HG03139 (cell line): ENCODE measurements around the gene PIP4K2B.
A peak's percentile ranks its signal among the peaks of the same experiment; 100 is the strongest.

Experiments
- ATAC-seq: cut with Tn5 transposase; IDR thresholded peaks from one replicate; pipeline ENCODE4 v1.9.1; 2021; ENCODE audit not compliant: unreplicated experiment

Gene PIP4K2B

DNA sequence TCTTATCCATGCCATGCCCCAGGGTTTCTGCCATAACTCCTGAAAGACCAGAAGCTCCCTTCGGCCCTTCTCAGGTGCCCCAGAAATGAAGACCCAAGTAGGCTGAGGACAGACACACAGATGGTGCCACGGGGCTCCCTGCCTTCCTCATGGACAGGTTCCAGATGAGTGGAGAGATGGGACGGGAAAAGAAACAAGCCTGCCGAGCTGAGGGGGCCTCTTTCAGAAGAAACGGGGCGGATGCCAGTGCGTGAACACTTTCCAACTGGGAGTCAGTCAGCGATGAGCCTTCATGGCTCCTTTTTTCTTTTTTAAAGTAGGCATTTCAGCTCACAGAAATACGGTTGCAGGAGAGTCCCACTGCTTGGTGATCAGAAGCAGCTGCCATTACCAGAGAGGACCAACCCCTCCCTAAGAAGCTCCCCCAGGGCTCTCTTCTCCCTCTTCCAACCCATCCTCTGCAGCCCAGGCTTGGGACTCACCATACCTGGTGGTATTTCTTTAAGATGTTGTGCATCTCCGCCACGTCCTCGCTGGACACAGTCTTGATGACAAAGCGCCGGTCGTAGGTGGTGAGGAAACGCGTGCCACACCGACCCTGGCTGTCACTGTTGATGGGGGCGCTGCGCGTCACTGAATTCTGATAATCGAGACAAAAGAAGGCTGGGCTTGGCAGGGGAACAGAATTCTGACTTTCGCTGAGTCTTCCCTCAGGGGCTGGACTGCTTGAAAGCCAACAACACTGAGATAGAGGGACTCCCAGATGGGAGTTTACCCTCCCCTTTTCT lies 19.2 kb downstream of the PIP4K2B start:
- ATAC-seq = no peak

DNA sequence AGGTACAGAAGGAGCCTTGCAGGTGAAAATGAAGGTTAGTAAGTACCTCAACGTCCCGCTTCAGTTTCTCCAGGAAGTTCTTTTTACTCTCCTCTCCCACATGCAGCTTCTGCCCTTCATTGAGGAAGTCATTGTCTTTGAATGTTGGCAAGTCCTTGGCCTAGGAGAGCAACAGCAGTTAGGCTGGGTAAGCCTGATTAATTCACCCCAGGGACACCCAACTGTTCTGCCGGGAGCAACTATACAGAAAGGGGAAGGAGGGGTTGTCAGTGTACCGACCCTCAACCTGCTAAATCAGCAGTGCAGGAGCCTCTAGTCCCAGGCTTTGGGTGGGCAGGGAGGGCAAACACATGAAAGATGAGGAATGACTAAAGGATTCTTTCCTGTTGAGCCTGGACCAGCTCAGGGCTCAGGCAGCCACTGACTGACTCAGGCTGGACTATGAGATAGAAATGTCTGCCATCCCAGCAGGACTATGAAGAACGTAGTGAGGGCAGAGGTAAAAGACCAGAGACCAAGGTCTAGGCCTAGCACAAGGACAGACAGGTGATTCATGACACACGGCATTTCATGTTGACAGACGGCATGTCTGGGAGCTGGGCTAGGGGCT lies 21.6 kb downstream of the PIP4K2B start:
- ATAC-seq = no peak

DNA sequence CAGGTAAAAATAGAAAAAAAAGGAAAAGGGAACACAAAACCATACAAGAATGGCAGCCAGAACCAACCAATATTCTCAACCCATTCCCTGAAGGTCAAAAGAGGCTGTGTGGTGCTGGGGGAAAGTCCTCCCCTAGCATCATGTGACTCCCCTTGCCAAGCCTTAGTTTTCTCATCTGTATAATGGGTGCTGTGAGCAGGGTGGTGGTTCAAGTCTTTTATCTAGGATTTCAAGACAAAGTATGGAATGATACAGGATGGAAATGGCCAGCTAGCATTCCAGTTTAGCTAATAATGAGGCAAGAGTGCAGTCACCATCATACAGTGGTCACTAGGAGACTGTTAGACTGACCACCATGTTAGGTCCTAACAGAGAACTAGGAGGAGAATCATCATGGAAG lies 26.1 kb downstream of the PIP4K2B start:
- no peak for ATAC-seq

DNA sequence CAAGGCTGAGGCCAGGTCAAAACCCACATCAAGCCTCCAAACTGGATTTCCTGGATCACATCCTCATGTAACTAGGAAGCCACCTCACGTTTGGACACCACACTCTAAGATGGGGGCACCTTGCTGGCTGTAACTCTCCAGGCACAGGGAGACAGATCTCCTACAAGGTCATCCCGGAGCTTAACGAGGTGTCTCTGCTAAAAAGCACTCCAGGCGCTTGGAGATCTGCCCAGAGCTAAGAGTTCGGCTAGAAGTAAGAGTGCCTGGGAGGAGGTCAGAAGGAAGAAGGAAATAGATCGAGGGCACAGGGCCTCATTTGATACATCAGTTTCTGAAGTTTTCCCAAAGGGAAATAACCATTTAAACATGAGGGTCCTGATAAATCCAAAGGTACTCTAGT lies 30.9 kb downstream of the PIP4K2B start:
- no peak for ATAC-seq

DNA sequence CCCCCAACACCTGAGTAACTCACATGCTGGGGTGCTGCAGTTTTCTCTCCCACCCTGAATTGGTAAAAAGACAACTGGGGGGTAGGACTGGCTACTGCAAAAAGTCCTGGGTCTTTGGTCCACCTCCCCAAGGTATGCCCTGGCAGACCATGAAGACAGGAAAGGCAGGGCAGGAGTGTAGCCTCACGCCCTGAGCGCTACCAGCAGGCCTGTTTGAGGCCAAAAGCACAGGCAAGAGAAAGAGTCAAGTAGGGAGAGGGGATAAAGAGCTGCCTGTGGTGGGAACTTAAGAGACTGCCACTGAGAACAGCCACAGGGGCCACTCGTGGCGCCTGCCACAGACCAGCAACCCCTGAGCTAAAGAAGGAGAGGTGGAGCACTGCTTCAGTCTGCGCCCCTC lies 33.0 kb downstream of the PIP4K2B start:
- ATAC-seq = no peak

DNA sequence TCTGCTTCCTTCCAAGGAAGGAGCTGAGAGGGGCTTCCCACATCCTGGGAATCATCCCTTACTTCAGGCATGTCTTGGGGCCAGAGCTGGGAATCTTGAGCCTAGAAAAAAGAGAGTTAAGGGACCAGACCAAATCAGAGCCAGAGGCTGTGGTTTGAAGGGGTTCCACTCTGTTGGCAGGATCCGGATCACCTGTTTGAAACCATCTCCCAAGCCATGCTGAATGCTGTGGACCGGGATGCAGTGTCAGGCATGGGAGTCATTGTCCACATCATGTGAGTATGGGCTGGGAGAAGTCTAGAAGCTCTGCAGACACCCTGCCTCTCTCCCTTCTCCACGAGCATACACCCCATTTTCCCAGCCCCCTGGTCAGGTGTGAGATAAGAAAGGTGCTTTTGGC lies 37.1 kb downstream of the PIP4K2B start:
- no peak for ATAC-seq

DNA sequence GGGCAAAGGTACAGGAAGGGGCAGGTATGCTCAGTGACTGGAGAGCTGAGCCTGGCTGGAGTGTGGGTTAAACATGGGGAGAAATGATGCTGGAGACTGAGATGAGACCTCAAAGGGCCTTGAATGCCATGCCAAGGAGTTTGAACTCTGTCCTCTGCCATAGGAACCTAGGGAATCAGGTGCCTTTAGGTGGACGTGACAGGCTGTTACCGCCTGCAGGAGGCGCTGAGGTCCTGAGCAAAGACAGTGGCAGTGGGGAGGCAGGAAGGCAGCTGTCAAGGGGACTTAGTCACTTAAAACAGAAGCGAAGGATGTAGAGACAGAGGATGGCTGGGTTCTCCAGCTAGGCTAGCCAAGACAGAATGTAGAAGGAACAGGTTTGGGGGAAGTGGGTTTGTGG lies 37.7 kb downstream of the PIP4K2B start:
- ATAC-seq = no peak

DNA sequence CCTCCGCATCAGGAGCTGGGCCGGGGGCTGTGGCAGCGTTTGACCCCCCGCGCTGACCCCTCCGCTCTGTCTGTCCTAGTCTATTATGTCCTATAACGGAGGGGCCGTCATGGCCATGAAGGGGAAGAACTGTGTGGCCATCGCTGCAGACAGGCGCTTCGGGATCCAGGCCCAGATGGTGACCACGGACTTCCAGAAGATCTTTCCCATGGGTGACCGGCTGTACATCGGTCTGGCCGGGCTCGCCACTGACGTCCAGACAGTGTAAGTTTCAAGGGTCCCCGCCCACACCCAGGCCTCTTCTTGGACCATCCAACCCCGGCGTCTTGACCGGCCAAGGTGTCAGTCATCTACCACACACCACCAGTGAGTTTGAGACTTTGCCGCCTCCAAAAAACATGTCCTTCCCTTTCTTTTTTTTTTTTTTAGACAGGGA lies 46.3 kb downstream of the PIP4K2B start:
- ATAC-seq = no peak

DNA sequence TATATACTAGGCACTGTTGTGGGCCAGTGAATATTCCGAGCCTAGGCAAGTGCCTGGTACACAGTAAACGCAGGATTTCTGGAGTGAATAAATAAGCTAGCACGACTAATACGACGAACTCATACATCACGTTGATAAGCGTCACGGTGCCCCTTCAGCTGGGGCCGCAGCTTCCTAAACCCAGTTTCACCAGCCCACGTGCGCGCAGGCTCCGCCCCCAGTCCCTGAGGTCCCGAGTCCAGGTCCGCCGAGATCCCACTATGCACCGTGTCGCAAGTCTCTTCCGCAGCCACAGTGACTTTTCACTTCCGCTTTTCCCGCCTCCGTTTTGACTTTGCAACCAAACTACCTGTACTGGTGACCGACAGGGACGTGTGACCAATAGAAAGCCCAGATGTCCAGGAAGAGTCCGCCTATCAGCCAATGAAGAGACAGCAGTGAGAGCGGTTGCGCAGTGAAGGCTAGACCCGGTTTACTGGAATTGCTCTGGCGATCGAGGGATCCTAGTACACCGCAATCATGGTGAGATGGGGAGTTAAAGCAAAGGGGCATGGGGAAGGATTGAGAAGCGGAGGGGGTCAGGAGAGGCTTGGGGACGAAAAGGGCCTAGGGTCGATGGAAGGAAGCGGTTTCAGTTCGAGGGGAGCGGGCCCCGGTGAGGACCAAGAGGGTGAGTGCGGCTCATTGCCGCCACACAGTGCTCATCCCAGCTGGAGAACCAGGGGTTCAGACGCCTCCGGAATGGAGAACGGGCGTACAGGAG lies 46.9 kb downstream of the PIP4K2B start, which contains the start of gene PSMB3:
TSS of gene PSMB3 (plus strand) at position 434 of the 763 bp plus-strand sequence. CDS start at position 520, 86 bp downstream.
- ATAC-seq = peak; percentile 66

DNA sequence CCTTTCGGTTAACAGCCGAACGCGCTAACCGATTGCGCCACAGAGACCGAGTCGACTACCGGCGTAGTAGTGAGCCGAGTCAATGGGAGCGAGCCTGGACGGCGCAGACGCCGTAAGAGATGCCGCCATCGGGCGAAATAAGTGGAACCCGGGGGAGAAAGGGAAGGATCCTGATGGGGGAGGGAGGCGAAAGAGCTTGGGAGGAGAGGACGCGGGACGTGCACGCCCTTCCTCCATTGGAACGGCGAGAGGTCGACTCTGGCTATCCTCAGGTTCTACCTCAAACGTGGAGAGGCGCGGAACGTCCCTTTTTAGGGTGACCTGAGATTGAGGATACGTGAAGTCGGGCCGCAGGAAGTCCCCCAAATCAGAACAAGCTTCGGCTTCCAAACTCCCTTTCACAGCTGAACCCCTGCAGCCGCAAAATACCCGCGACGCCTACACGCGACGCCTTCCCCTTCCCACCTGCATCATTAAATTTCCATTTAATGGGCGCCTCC lies 47.5 kb downstream of the PIP4K2B start:
- no peak for ATAC-seq

DNA sequence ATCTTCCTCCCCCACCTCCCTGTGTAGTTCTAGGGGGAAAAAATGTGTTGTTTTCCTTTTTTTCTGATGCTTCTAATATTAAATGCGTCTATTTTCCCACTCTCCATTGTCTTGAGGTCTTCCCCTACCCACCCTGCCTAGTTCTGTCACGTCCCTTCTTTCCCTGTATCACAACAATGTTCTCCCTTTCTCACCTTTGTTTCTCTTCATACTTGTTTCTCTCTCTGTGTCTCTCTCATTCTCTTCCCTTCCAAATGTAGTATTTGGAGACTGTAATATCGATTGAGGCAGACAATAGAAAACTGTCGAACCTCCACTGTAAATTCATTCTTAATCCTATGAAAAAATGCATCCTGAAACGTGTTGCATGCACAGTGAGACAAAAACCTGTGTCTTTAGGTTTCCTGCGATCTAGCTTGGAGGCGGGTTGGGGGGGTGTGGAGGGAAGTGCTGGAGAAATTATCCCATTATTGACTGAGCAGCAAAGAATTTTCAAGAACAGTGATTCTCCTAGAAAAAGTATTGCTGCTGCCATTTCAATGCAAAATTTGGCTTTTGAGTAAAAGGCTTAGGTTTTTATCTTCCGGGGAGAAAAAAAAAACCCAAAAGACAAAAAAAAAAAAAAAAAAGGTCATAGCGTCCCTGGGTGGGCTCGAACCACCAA lies 48.1 kb downstream of the PIP4K2B start:
- no peak for ATAC-seq

DNA sequence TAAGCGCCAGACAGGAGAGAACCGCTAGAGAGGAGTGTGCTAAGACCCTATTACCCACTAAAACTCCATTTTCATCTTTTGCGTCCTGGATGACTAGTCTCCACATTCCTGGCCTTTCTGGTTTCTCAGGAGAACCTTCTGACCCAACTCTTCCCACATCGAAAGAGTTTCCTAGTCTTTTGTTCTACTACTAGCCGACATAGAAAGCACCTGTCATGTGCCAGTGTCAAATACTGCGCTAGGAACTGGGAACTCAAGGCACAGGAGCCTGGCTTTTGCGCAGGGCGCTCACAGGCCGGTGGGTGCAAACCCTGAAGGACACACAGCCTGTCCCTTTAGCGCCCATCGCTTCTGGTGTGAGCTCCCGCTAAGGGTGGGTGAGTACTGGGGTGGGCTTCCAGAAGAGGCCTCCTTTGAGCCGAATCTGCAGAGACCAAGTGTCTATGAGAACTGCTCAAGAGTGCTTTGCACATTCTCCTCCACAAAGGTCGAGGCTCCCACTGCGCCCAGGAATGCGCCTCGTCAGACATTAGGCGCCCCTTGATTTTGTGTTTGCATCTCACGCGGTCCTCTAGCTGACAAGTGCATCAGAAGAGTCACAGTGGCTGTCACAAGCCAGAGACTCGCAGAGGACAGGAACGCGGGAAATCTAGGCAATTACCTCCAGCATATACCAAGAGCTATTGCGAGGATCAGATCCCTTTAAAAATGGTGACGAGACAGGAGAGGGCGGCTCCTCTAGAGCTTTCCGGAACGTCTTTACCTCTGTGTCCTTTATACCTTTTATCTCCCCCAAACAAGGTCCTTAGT lies 48.8 kb downstream of the PIP4K2B start:
- ATAC-seq = no peak

DNA sequence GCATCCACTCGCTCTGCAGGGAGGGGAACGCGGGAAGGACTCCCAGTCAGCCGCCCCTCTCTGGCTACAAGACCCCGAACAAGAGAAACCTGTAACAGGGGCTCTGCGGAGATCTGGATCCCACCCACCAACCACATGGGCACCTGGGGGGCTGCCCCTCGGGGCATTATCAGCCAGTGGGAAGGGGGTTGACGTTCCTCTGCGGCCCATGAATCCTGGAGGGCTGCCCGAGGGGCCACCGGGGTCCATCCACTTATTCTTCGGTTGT lies 49.4 kb downstream of the PIP4K2B start:
- ATAC-seq = no peak

DNA sequence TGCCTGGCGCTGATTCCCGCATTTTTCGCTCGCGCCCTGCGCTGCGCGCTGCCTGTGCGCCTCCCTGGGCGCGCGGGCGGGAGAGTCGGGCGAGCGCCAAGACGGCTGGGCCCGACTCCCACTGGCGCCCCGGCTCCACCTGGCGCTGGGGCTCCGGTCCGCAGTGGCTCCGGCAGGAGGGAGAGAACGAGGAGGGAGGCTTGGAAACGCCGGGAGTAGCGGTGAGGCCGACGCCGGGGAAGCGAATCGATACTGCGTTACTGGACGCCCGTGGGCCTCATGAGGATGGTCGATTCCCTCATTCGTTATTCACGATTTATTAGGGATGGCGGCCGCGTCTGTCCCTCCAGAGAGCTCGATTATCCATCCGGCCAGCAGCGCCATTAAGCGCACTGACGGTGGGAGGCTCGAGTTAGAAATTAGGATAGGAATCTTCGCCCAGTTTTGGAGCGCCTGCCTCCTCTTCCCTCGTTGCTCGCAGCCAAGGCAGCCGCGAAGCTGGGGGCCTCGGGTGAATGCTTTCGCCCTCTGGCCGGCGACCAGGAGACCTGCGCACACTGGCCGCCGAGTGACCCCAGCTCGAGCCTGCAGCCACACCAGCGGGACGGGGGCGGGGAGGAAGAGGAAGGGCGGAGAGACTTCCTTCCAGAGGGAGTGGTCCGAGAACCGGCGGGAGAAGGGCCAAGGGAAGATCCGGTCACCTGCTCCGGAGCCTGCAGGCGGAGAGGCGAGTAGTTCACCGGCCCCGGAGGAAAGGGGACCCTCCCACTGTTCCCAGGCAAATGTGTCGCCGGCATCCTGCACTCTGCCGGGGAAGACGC lies 49.9 kb downstream of the PIP4K2B start:
- ATAC-seq = no peak

DNA sequence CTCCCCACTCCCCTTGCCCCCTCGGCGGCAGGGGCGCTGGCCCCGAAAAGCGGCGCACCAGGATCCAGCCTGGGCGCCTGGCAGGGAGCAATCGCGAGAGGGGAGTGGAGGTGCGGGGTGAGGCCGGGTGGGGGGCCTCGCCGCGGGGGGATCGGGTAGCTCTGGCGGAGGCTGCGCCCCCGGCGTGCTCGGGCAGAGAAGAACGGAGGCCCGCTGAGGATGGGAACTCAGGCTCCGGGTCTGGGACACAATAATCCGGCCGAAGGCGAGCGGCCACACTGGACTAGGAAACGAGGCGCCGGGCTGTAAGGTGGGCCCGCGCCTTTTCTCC lies 50.5 kb downstream of the PIP4K2B start:
- ATAC-seq = no peak

DNA sequence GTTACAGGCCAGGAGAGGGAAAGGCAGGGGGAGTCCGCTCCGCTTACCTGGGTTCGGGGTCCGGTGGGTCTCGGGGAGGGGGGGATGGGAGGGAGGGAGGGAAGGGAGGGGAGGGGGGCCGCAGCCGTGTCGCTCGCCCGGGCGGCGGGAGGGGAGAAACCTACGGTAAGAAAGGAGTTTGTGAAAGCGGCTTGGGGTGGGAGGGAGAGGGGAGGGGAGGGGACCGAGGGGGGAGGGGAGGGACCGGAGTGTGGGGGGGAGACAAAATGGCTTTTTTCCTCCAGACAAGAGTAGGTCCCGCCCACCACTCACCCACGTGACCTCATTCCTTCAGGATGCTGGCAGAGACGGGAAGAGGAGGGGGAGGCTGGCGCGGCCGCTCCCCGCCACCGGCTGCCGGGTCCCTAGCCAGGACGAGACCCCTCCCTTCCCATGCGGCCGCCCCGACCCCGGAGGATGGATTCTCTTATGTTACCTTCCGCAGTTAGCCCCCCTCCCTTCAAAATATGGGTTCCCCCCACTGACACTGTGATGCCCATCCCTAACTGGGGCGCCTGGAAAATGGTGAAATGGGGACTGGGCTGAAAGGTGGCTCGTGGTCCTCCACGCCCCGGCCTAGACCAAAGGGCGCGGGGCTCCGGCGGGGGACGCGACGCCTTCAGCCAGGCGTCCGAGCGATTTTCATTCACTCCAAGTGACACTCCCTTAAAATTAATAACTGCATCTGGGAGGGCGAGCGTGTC lies 51.0 kb downstream of the PIP4K2B start, which contains the start of gene PCGF2:
TSS of gene PCGF2 (minus strand) at position 188 of the 743 bp plus-strand sequence. CDS start 7,934 bp downstream, outside the sequence.
- ATAC-seq = no peak

DNA sequence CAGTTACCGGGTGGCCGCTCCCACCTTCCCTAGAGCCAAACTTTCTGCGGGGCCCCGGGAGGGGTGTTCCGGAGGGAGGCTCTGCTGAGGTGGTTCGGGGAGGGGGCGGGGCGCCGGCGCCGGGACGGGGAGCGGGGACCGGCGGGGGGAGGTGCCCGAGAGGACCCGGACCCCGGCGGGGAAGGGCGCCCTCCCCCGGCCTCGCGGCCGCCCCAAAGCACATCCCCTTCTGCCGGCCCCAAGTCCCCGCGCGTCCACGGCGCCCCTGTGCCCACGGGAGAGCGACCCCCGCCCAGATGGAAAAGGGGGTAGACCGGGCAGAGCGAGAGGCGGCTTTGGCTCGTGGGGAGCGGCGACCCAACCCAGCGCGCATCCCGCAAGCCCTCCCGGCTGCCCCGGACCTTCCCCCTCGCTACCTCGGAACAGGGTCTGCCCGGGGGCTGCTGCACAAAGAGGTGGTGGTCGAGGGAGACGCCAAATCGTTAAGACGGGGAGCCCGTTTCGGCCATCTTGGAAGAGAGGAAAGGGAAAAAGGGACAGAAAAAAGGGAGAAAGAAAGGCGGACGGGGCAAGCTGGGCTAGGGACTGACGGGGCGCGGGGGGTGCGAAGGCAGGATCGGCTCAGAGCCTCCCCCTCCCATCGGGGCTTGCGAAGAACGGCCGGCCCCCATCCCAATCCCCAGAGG lies 51.8 kb downstream of the PIP4K2B start:
- ATAC-seq = no peak

DNA sequence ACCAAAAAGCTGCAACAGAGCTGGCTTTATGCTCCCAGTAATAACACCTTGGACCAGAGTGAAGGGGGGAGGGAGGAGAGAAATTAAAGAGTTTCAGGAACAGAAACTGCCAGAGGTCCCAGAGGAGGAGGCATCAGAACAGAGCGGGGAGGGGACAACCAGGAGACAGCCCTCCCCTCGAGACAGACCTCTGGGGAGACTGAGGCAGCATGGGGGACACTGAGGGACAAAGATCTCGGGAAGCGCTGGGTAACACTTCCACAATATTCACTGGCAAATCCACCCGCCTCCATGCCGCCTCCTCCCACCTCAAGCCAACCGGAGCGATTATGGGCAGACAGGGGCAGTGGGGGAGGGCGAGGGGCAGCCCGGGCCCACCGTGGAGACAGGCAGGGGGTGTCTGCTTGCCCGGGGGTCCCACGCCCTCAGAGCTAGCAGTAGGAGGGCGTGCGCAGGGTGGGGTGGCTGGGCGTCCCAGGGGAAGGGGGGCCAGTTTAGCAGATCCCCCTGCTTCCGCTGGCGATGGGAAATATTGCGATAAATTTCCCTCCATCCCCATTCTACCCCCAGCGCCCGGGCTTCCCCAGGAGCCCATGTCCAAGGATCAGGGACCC lies 52.4 kb downstream of the PIP4K2B start:
- no peak for ATAC-seq
